ENCODE data around the gene SLC22A23.

DNA sequence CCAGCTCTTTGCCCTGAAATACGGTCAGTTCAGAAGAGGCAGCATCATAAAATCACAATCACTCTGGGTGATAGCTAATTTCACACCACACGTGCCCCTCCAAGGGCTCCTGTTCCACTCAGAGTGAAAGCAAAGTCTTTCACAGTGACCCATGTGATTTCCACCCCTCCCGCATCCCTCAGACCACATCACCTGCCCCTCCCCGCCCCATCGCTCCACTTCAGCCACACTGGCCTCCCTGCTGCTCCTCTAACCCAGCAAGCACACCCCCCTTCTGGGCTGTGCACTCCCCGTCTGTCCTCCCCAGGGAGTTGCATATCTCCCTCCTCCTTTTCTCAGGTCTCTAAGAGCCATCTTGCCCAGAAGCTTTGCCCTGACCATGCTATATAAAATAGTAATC lies 123.6 kb downstream of the SLC22A23 start:
- TF ChIP-seq CTCF (IDR thresholded peaks at IDR 0.05) (no peak), POLR2A (IDR thresholded peaks at IDR 0.05; ENCODE audit: low read depth) (no peak), POLR2AphosphoS5 (IDR thresholded peaks at IDR 0.05) (no peak)

Data from esophagus muscularis mucosa (tissue), 3 donors.